ENCODE results near the gene UBXN2A.
A peak's percentile ranks its signal among the peaks of the same experiment; 100 is the strongest.

The UBXN2A gene, protein sequence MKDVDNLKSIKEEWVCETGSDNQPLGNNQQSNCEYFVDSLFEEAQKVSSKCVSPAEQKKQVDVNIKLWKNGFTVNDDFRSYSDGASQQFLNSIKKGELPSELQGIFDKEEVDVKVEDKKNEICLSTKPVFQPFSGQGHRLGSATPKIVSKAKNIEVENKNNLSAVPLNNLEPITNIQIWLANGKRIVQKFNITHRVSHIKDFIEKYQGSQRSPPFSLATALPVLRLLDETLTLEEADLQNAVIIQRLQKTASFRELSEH

DNA sequence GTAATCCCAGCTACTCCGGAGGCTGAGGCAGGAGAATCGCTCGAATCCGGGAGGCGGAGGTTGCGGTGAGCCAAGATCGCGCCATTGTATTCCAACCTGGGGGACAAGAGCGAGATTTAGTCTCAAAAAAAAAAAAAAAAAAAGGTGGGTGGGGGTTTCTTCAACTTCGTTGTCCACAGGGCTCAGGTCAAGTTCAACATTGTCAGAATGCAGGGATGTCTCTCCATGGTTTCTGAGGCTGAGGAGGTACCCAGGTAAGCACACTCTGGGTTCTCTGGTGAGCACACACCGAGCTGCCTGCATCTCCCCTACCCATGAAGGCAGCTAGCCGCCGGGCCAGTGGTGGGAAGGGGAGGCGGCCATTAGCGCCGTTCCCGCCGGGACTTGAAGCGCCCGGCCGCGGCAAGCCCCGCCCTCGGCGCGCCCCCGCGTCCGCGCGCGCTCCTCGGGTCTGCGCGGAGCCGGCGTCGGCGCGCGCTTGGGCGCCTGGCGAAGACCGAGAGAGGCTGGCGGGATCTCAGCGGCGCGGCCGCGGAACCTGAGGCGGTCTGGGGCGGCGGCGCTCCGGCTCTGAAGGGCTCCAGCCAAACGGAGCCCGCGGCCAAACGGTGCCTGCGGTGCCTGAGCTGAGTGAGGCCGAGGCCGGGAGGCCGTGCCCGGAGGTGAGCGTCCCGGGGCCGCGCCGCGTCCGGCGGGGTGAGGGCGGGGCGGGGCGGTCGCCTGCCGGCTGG, at the start of gene UBXN2A:
Gene UBXN2A (plus strand): TSS at position 477 of the 731 bp plus-strand sequence. CDS start 17,852 bp downstream, outside the sequence.
- peak; percentile 67 to 74 for DNase-seq (ENCODE audit: low read depth in 2 of 2)

DNA sequence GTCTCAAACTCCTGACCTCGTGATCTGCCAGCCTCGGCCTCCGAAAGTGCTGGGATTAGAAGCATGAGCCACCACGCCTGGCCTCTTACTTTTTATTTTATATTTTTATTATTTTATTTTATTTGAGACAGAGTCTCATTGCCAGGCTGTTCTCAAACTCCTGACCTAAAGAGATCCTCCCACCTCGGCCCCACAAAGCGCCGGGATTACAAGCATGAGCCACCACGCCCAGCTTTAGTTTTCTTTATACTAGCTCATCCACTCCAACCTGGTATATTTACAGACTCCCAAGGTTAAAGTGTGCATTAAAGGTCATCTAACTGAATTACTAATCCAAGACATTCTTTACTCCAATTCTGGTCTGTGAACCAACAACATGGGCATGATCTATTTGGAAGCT, 40.1 kb upstream of the UBXN2A start:
- no peak for DNase-seq (ENCODE audit: low read depth in 2 of 2)

DNA sequence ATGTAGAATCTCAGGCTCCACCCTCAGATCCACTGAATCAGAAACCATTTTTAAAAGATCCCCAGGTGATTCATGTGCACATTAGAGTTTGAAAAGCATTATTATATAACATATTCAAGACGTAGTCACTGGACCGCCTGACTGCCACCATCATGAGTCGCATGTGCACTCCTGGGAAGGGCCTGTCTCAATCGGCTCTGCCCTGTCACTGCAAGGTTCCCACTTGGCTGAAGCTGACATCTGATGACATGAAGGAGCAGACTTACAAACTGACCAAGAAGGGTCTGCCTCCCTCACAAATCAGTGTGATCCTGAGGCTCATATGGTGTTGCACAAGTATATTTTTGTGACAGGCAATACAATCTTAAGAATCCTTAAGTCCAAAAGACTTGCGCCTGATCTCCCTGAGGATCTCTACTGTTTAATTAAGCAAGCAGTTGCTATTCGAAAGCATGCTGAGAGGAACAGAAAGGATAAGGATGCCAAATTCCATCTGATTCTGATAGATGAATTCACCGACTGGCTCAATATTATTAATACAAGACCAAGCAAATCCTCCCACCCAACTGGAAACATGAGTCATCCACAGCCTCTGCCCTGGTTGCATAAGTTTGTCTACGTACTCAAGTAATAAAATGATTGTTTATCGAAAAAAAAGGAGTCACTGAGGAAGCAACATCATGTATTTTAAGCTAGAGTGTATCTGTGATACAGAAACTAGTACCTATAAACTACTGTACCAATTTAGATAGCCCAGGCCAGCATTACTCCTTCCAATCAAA, 39.5 kb upstream of the UBXN2A start:
- no peak for DNase-seq (ENCODE audit: low read depth in 2 of 2)

DNA sequence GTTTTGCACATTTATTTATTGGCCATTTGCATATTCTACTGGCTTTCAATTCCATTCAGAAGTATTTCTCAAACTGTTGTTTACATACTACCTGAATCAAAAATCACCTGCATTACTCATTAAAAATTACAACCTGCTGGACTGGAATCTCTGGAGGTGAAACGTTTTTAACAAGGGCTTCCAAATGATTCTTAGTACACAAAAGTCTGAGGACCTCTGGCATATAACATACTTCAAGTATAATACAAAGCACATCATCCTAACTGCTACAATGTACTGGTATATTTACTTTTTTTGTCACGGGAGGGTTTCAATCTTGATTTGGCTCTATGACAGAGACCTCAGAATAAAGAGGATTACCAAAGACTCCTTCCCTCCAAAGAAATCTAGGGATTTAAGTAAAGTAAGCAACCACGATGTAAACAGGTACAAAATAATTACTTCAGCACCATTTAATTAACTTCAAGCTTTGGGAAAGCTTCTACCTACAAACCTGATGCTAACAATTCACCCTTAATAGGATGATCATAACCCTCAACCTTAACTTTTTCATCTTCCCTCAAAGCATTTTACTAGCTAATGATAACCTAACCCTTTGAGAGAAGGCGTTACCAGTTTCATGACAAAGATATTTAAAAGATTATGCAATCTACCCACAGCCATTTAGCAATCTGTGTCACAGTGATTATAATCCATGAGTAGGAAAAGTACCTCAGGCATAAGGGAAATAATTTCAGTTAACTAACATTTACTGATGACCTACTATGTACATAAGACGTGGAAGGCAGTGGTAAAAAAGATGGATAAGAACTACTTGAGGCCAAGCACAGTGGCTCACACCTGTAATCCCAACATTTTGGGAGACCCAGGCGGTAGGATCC, 38.1 kb upstream of the UBXN2A start:
- DNase-seq (ENCODE audit: low read depth in 2 of 2), result no peak

DNA sequence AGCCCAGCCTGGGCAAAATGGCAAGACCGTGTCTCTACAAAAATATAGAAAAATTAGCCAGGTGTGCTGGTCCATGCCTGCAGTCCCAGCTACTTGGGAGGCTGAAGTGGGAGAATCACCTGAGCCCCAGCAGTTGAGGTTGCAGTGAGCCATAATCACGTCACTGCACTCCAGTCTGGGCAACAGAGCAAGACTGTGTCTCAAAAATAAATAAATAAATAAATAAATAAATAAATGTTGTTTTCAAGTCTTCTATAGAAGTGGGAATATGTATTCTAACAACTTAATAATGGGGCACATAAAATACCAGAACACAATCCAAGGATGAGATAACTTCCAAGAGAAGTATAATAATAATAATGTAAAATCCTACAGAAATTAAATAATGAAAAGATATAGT, 37.2 kb upstream of the UBXN2A start:
- DNase-seq (ENCODE audit: low read depth in 2 of 2), result no peak

GRCh38 chr2:23904215-23904614, 36.0 kb upstream of the UBXN2A start:
- no peak for DNase-seq (ENCODE audit: low read depth in 2 of 2)

- no peak for DNase-seq (ENCODE audit: low read depth in 2 of 2)
Observed at GRCh38 chr2:23904692-23905091, 35.6 kb upstream of the UBXN2A start.

DNA sequence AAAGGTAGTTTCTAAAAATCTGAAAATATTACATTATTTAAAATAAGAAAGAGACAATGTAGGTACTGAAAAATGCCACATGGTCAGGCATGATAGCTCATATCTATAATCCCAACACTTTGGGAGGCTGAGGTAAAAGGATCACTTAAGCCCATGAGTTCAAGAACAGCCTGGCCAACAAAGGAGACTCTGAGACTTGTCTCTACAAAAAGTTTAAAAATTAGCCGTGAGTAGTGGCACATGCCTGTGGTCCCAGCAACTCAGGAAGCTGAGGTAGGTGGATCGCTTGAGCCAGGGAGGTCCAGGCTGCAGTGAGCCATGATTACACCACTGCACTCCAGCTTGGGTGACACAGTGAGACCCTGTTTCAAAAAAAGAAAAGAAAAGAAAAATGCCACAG, 35.1 kb upstream of the UBXN2A start:
- no peak for DNase-seq (ENCODE audit: low read depth in 2 of 2)

DNA sequence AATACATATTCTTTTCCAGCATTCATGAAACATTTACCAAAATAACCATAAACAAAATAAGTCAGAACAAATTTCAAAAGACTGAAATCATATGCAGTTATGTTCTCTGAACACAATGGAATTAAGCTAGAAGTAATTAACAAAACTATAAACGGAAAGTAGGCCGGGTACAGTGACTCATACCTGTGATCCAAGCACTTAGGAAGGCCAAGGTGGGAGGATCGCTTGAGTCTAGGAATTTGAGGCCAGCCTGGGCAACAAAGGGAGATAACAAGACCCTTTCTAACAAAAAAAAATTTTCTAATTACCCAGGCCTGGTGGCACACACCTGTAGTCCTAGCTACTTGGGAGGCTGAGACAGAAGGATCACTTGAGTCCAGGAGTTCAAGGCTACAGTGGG, 28.2 kb upstream of the UBXN2A start:
- no peak for DNase-seq (ENCODE audit: low read depth in 2 of 2)

- no peak for DNase-seq (ENCODE audit: low read depth in 2 of 2)
Observed at GRCh38 chr2:23915327-23915726, 24.9 kb upstream of the UBXN2A start.

GRCh38 chr2:23916727-23917405, 23.4 kb upstream of the UBXN2A start:
- no peak for DNase-seq (ENCODE audit: low read depth in 2 of 2)

DNA sequence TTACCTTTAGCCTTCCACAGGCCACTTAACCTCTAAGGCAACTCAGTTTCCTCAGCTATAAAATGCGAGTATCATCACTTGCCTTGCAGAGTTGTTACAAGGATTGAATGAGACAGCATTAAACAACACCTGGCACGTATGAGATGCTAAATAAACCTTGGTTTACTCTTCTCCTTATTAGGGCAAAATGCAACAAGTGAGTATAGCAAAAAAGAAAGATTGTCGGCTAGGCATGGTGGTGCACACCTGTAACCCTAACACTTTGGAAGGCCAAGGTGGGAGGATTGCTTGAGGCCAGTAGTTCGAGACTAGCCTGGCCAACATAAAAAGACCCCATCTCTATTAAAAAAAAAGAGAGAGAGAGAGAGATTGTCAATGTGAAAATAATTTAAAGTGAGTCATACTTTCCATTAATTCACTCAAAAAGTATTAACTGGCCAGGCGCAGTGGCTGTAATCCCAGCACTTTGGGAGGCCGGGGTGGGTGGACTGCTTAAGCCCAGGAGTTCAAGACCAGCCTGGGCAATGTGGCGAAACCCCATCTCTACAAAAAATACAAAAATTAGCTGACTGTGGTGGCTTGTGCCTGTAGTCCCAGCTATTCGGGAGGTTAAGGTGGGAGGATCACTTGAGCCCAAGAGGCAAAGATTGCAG, 21.3 kb upstream of the UBXN2A start:
- no peak for DNase-seq (ENCODE audit: low read depth in 2 of 2)

GRCh38 chr2:23924589-23925359, 15.5 kb upstream of the UBXN2A start:
- DNase-seq (ENCODE audit: low read depth in 2 of 2), result no peak

DNA sequence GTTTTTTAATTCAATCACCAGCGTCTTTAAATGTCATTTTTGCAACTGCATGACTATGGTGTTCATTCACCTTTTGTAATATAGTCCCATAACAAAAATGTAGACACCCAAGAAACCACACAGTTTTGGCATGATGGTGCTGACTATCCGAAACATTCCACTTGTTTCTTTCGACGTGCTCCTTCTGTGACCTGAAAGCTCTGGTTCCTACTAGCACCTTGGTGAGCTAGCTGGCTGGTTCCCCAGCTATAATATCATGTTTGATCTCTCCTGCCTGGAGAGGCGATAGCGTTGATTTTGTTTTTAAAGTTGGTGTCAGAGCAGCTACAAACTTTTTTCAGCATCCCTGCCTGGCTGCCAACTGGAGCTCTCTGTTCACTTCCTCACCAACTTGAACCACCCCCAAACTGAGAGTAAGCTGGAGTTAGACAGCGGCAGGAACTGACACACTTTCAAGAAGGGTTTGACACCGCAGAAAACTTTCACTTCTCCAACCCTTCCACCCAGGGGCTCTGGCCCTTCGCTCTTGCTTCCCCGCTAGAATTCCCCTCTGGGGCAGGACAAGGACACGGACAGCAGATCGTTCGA, 14.5 kb upstream of the UBXN2A start:
- peak; percentile 39 to 49 for DNase-seq (ENCODE audit: low read depth in 2 of 2)

GRCh38 chr2:23926290-23926749, 13.9 kb upstream of the UBXN2A start:
- no peak for DNase-seq (ENCODE audit: low read depth in 2 of 2)

DNA sequence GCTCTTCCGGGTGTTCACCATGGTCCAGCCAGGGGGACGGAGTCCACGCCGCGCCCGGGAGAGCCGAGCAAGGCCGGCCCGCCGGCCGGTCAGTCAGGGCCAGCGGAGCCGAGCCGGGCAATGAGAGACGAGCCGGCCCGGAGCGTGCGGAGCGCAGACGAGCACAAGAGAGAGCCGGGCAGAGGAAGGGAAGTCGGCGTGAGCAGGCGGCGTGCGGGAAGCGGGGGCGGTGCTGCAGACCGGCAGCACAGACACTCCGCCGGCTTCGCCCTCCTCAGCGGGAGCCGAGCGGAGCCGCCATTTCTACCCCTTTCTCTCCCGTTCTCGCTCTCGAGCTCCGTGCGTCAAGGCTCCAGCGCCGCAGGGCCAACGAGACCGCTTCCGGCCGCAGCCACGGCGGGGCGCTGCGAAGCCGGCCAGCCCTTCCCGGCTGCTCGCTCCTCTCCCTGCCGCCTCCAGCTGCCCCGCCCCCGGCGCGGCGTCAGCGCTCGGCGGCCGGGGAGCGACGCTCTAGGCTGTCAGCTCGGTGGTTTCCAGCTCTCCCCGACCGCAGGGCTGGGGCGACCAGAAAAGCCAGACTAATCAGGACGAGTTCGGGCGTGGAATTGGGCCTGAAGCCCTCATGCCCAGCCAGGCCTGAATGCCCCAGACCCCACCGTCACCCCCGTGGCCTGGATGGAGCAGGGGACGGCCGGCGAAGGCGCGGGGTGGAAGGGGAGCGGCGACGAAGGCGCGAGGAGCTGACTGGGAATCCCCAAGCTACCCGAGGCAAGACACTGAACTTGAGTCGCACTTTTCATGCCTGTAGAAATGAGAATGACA, 13.3 kb upstream of the UBXN2A start, which contains the start of gene ATAD2B:
Gene ATAD2B (minus strand): TSS at position 374 of the 822 bp plus-strand sequence. CDS start 353 bp downstream, at position 21.
- DNase-seq (ENCODE audit: low read depth in 2 of 2), result peak; percentile 91 to 93

DNA sequence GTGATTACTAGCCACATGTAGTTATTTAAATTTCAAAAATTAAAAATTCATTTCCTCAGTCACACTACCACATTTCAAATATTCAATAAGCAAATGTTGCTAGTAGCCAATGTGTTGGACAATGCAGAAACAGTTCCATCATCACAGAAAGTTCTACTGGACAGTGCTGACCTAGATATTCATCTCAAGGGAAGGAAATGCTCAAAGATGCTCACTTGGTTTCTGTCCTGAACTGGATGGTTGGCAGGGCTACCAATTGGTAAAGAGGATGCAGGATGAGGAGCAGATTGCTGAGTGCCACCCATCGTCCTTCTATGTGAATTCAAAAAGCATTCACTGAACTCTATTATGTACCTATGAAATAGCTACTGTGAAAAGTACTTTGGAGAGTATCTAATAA, 6.0 kb upstream of the UBXN2A start:
- DNase-seq (ENCODE audit: low read depth in 2 of 2), result no peak

All from stimulated activated CD8-positive, alpha-beta memory T cell treated with anti-CD3 and anti-CD28 coated beads, Interleukin-15, amount 100 ng/mL, for 48 hours (primary cell).